Measurements from ENCODE around the gene SLIT3. TPM values are rescaled to one million over a fixed set of nuclear protein-coding genes. Genes with fewer than 3 reads are reported as not detected.

The SLIT3 gene
- total RNA-seq, 1 donor from 2014 or later: 7.4 TPM

GRCh38 chr5:169011451-169011850, 289.5 kb downstream of the SLIT3 start:
- no peak for DNase-seq (ENCODE audit: extremely low read depth, low read depth, low spot score)

- no peak for DNase-seq (ENCODE audit: extremely low read depth, low read depth, low spot score)
These were observed 289.9 kb downstream of the SLIT3 start for GRCh38 chr5:169011009-169011408.

GRCh38 chr5:169009123-169009522, 291.8 kb downstream of the SLIT3 start:
- DNase-seq (ENCODE audit: extremely low read depth, low read depth, low spot score): no peak

GRCh38 chr5:169006842-169007790, 293.8 kb downstream of the SLIT3 start:
- DNase-seq (ENCODE audit: extremely low read depth, low read depth, low spot score): no peak

- DNase-seq (ENCODE audit: extremely low read depth, low read depth, low spot score): no peak
These were observed 296.4 kb downstream of the SLIT3 start for GRCh38 chr5:169004551-169004950.

GRCh38 chr5:169003721-169004541, 297.0 kb downstream of the SLIT3 start:
- no peak for DNase-seq (ENCODE audit: extremely low read depth, low read depth, low spot score)

GRCh38 chr5:169002953-169003555, 297.9 kb downstream of the SLIT3 start:
- DNase-seq (ENCODE audit: extremely low read depth, low read depth, low spot score): no peak

GRCh38 chr5:169001394-169001793, 299.5 kb downstream of the SLIT3 start:
- DNase-seq (ENCODE audit: extremely low read depth, low read depth, low spot score): no peak

GRCh38 chr5:168995024-168995423, 305.9 kb downstream of the SLIT3 start:
- DNase-seq (ENCODE audit: extremely low read depth, low read depth, low spot score): no peak

- no peak for DNase-seq (ENCODE audit: extremely low read depth, low read depth, low spot score)
These were observed 308.3 kb downstream of the SLIT3 start for GRCh38 chr5:168992687-168993086.

- no peak for DNase-seq (ENCODE audit: extremely low read depth, low read depth, low spot score)
These were observed 308.9 kb downstream of the SLIT3 start for GRCh38 chr5:168992016-168992415.

GRCh38 chr5:168991311-168991710, 309.6 kb downstream of the SLIT3 start:
- DNase-seq (ENCODE audit: extremely low read depth, low read depth, low spot score): no peak

- DNase-seq (ENCODE audit: extremely low read depth, low read depth, low spot score): no peak
These were observed 310.3 kb downstream of the SLIT3 start for GRCh38 chr5:168990679-168991078.

- DNase-seq (ENCODE audit: extremely low read depth, low read depth, low spot score): no peak
These were observed 311.0 kb downstream of the SLIT3 start for GRCh38 chr5:168989731-168990505.

- no peak for DNase-seq (ENCODE audit: extremely low read depth, low read depth, low spot score)
These were observed 312.2 kb downstream of the SLIT3 start for GRCh38 chr5:168988699-168989098.

GRCh38 chr5:168987543-168988300, 313.2 kb downstream of the SLIT3 start:
- DNase-seq (ENCODE audit: extremely low read depth, low read depth, low spot score): peak; percentile 10

GRCh38 chr5:168985454-168985853, 315.5 kb downstream of the SLIT3 start:
- DNase-seq (ENCODE audit: extremely low read depth, low read depth, low spot score): no peak

- no peak for DNase-seq (ENCODE audit: extremely low read depth, low read depth, low spot score)
These were observed 316.7 kb downstream of the SLIT3 start for GRCh38 chr5:168984135-168984675.

- DNase-seq (ENCODE audit: extremely low read depth, low read depth, low spot score): no peak
These were observed 321.8 kb downstream of the SLIT3 start for GRCh38 chr5:168979135-168979534.

Data from glomerular endothelial cell (primary cell).